ENCODE results near the gene KLKB1. TPM values are rescaled to one million over a fixed set of nuclear protein-coding genes. Genes with fewer than 3 reads are reported as not detected.
"Not testable (repeated sequence)": the region's sequence is repeated elsewhere in the genome, so short reads cannot be mapped to it uniquely, and the experiment has no call there.

KLKB1 gene
- total and polyA plus RNA-seq, 2 donors: 0.33 to 2.3 TPM

GRCh38 chr4:186255122-186255521, 27.8 kb downstream of the KLKB1 start:
- Histone ChIP-seq H3K27me3 (ENCODE audit: control insufficient read depth in 2 of 2, insufficient read depth in 1 of 2, low read length in 1 of 2) (no peaks in the 10 kb centered on the region), H3K36me3 (ENCODE audit: control insufficient read depth in 2 of 2, insufficient read depth in 2 of 2, low read length in 1 of 2) (no peaks in the 10 kb centered on the region), H3K9me3 (ENCODE audit: control insufficient read depth in 2 of 2, insufficient read depth in 1 of 2, low read length in 1 of 2) (no peaks in the 10 kb centered on the region), H3K4me3 (ENCODE audit: low read length in 2 of 2) (no peak overlapping the region), H3K4me1 (ENCODE audit: control insufficient read depth in 2 of 2, insufficient read depth in 2 of 2, low read length in 2 of 2) (no peaks in the 10 kb centered on the region), H3K27ac (ENCODE audit: low read depth in 1 of 2, low read length in 1 of 2) (no peak overlapping the region)
- WGBS: 92% methylated on average over 3 of the region's 3 CpGs
- no peak for DNase-seq (ENCODE audit: low read depth in 6 of 9, low spot score in 9 of 9)

- no peak overlapping the region for H3K27ac ChIP-seq (ENCODE audit: low read depth in 1 of 2, low read length in 1 of 2)
- 92% methylated on average over 12 of the region's 12 CpGs for WGBS
These were observed 31.0 kb downstream of the KLKB1 start for GRCh38 chr4:186258216-186258811.

GRCh38 chr4:186260117-186260503, 32.8 kb downstream of the KLKB1 start:
- Histone ChIP-seq H3K27me3 (ENCODE audit: control insufficient read depth in 2 of 2, insufficient read depth in 1 of 2, low read length in 1 of 2) (no peaks in the 10 kb centered on the region), H3K4me3 (ENCODE audit: low read length in 2 of 2) (no peak overlapping the region), H3K9me3 (ENCODE audit: control insufficient read depth in 2 of 2, insufficient read depth in 1 of 2, low read length in 1 of 2) (no peaks in the 10 kb centered on the region), H3K27ac (ENCODE audit: low read depth in 1 of 2, low read length in 1 of 2) (no peak overlapping the region), H3K36me3 (ENCODE audit: control insufficient read depth in 2 of 2, insufficient read depth in 2 of 2, low read length in 1 of 2) (no peaks in the 10 kb centered on the region), H3K4me1 (ENCODE audit: control insufficient read depth in 2 of 2, insufficient read depth in 2 of 2, low read length in 2 of 2) (no peaks in the 10 kb centered on the region)
- no peak for DNase-seq (ENCODE audit: low read depth in 6 of 9, low spot score in 9 of 9)
- 91% methylated on average over 6 of the region's 6 CpGs for WGBS

More at GRCh38 chr4:186258216-186258811, 31.0 kb downstream of the KLKB1 start:
- Histone ChIP-seq H3K9me3 (ENCODE audit: control insufficient read depth in 2 of 2, insufficient read depth in 1 of 2, low read length in 1 of 2) (no peaks in the 10 kb centered on the region), H3K4me1 (ENCODE audit: control insufficient read depth in 2 of 2, insufficient read depth in 2 of 2, low read length in 2 of 2) (no peaks in the 10 kb centered on the region), H3K27me3 (ENCODE audit: control insufficient read depth in 2 of 2, insufficient read depth in 1 of 2, low read length in 1 of 2) (no peaks in the 10 kb centered on the region), H3K36me3 (ENCODE audit: control insufficient read depth in 2 of 2, insufficient read depth in 2 of 2, low read length in 1 of 2) (no peaks in the 10 kb centered on the region), H3K4me3 (ENCODE audit: low read length in 2 of 2) (no peak overlapping the region)
- no peak for DNase-seq (ENCODE audit: low read depth in 6 of 9, low spot score in 9 of 9)

GRCh38 chr4:186260504-186261448, 33.5 kb downstream of the KLKB1 start:
- no peaks in the 10 kb centered on the region for H3K4me1 ChIP-seq (ENCODE audit: control insufficient read depth in 2 of 2, insufficient read depth in 2 of 2, low read length in 2 of 2)
- H3K27ac ChIP-seq (ENCODE audit: low read depth in 1 of 2, low read length in 1 of 2): no peak overlapping the region
- H3K4me3 ChIP-seq (ENCODE audit: low read length in 2 of 2): no peak overlapping the region
- no peaks in the 10 kb centered on the region for H3K9me3 ChIP-seq (ENCODE audit: control insufficient read depth in 2 of 2, insufficient read depth in 1 of 2, low read length in 1 of 2)
- no peaks in the 10 kb centered on the region for H3K36me3 ChIP-seq (ENCODE audit: control insufficient read depth in 2 of 2, insufficient read depth in 2 of 2, low read length in 1 of 2)
- peak in 1 of 9 donors; percentile 11 for DNase-seq (ENCODE audit: low read depth in 6 of 9, low spot score in 9 of 9)
- H3K27me3 ChIP-seq (ENCODE audit: control insufficient read depth in 2 of 2, insufficient read depth in 1 of 2, low read length in 1 of 2): peaks cover 0 to 2% of the 10 kb centered on the region in 2 donors
- 87% methylated on average over 12 of the region's 12 CpGs for WGBS

- no peaks in the 10 kb centered on the region for H3K36me3 ChIP-seq (ENCODE audit: control insufficient read depth in 2 of 2, insufficient read depth in 2 of 2, low read length in 1 of 2)
- no peak for DNase-seq (ENCODE audit: low read depth in 6 of 9, low spot score in 9 of 9)
- H3K4me3 ChIP-seq (ENCODE audit: low read length in 2 of 2): no peak overlapping the region
- no peaks in the 10 kb centered on the region for H3K9me3 ChIP-seq (ENCODE audit: control insufficient read depth in 2 of 2, insufficient read depth in 1 of 2, low read length in 1 of 2)
- 91% methylated on average over 7 of the region's 7 CpGs for WGBS
- no peak overlapping the region for H3K27ac ChIP-seq (ENCODE audit: low read depth in 1 of 2, low read length in 1 of 2)
- H3K27me3 ChIP-seq (ENCODE audit: control insufficient read depth in 2 of 2, insufficient read depth in 1 of 2, low read length in 1 of 2): peaks cover 0 to 7% of the 10 kb centered on the region in 2 donors
- no peaks in the 10 kb centered on the region for H3K4me1 ChIP-seq (ENCODE audit: control insufficient read depth in 2 of 2, insufficient read depth in 2 of 2, low read length in 2 of 2)
These were observed 37.4 kb downstream of the KLKB1 start for GRCh38 chr4:186264660-186265059.

GRCh38 chr4:186265250-186265649, 37.9 kb downstream of the KLKB1 start:
- H3K36me3 ChIP-seq (ENCODE audit: control insufficient read depth in 2 of 2, insufficient read depth in 2 of 2, low read length in 1 of 2); H3K4me3 ChIP-seq (ENCODE audit: low read length in 2 of 2); H3K9me3 ChIP-seq (ENCODE audit: control insufficient read depth in 2 of 2, insufficient read depth in 1 of 2, low read length in 1 of 2); H3K27me3 ChIP-seq (ENCODE audit: control insufficient read depth in 2 of 2, insufficient read depth in 1 of 2, low read length in 1 of 2); H3K4me1 ChIP-seq (ENCODE audit: control insufficient read depth in 2 of 2, insufficient read depth in 2 of 2, low read length in 2 of 2); H3K27ac ChIP-seq (ENCODE audit: low read depth in 1 of 2, low read length in 1 of 2); DNase-seq (ENCODE audit: low read depth in 6 of 9, low spot score in 9 of 9): not testable (repeated sequence)
- WGBS: 95% methylated on average over 11 of the region's 11 CpGs

GRCh38 chr4:186265683-186266652, 38.7 kb downstream of the KLKB1 start, which contains the start of gene F11:
F11 (plus strand) TSS chr4:186266189; CDS start chr4:186267137, 948 bp downstream.
- no peaks in the 10 kb centered on the region for H3K4me1 ChIP-seq (ENCODE audit: control insufficient read depth in 2 of 2, insufficient read depth in 2 of 2, low read length in 2 of 2)
- no peak within 1 kb of the TSS for H3K4me3 ChIP-seq (ENCODE audit: low read length in 2 of 2)
- H3K27me3 ChIP-seq (ENCODE audit: control insufficient read depth in 2 of 2, insufficient read depth in 1 of 2, low read length in 1 of 2): peaks cover 0 to 7% of the 10 kb centered on the region in 2 donors
- no peaks in the 10 kb centered on the region for H3K36me3 ChIP-seq (ENCODE audit: control insufficient read depth in 2 of 2, insufficient read depth in 2 of 2, low read length in 1 of 2)
- H3K9me3 ChIP-seq (ENCODE audit: control insufficient read depth in 2 of 2, insufficient read depth in 1 of 2, low read length in 1 of 2): no peaks in the 10 kb centered on the region
- no peak within 1 kb of the TSS for H3K27ac ChIP-seq (ENCODE audit: low read depth in 1 of 2, low read length in 1 of 2)
- DNase-seq (ENCODE audit: low read depth in 6 of 9, low spot score in 9 of 9): no peak
- WGBS: 67% methylated on average over 10 of the region's 10 CpGs

GRCh38 chr4:186266729-186267456, 39.6 kb downstream of the KLKB1 start:
- Histone ChIP-seq H3K9me3 (ENCODE audit: control insufficient read depth in 2 of 2, insufficient read depth in 1 of 2, low read length in 1 of 2) (no peaks in the 10 kb centered on the region), H3K4me1 (ENCODE audit: control insufficient read depth in 2 of 2, insufficient read depth in 2 of 2, low read length in 2 of 2) (no peaks in the 10 kb centered on the region), H3K4me3 (ENCODE audit: low read length in 2 of 2) (no peak overlapping the region), H3K27me3 (ENCODE audit: control insufficient read depth in 2 of 2, insufficient read depth in 1 of 2, low read length in 1 of 2) (peaks cover 0 to 7% of the 10 kb centered on the region in 2 donors), H3K27ac (ENCODE audit: low read depth in 1 of 2, low read length in 1 of 2) (no peak overlapping the region), H3K36me3 (ENCODE audit: control insufficient read depth in 2 of 2, insufficient read depth in 2 of 2, low read length in 1 of 2) (no peaks in the 10 kb centered on the region)
- no peak for DNase-seq (ENCODE audit: low read depth in 6 of 9, low spot score in 9 of 9)
- 24% methylated on average over 8 of the region's 8 CpGs for WGBS

All from thymus (tissue), 11 donors.